ENCODE measurements around the gene NPFFR1.

NPFFR1 gene

GRCh38 chr10:70297224-70297623 lies 13.4 kb upstream of the NPFFR1 start:
- H3K4me3 ChIP-seq (ENCODE audit: low read depth, low read length): no peak overlapping the region
- TF ChIP-seq, protein P1, sequence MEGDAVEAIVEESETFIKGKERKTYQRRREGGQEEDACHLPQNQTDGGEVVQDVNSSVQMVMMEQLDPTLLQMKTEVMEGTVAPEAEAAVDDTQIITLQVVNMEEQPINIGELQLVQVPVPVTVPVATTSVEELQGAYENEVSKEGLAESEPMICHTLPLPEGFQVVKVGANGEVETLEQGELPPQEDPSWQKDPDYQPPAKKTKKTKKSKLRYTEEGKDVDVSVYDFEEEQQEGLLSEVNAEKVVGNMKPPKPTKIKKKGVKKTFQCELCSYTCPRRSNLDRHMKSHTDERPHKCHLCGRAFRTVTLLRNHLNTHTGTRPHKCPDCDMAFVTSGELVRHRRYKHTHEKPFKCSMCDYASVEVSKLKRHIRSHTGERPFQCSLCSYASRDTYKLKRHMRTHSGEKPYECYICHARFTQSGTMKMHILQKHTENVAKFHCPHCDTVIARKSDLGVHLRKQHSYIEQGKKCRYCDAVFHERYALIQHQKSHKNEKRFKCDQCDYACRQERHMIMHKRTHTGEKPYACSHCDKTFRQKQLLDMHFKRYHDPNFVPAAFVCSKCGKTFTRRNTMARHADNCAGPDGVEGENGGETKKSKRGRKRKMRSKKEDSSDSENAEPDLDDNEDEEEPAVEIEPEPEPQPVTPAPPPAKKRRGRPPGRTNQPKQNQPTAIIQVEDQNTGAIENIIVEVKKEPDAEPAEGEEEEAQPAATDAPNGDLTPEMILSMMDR (IDR thresholded peaks at IDR 0.05; ENCODE audit: low read depth, low read length): no peak

DNA sequence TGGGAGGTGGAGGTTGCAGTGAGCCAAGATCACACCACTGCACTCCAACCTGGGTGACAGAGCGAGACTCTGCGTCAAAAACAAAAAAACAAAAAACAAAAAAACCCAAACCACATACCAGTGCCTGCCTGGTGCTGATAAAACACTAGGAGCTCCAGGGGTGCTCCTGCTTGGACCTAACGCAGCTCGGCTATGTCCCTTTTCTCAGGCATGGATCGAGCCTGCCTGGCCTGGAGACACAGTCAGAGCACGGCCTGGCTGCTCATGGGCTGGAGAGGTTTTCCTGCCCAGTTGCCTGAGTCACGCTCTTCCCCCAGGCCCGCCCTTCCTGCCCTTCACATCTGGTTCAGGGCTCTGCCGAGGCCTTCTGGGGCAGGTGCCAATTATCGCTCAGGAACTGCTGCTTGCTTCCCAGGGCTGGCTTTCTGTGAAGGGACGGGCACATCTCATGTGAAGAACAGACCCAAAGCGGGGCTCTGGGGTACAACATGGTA lies 12.6 kb upstream of the NPFFR1 start:
- no peak overlapping the region for H3K4me3 ChIP-seq (ENCODE audit: low read depth, low read length)
- TF ChIP-seq, protein P1 (IDR thresholded peaks at IDR 0.05; ENCODE audit: low read depth, low read length): no peak

DNA sequence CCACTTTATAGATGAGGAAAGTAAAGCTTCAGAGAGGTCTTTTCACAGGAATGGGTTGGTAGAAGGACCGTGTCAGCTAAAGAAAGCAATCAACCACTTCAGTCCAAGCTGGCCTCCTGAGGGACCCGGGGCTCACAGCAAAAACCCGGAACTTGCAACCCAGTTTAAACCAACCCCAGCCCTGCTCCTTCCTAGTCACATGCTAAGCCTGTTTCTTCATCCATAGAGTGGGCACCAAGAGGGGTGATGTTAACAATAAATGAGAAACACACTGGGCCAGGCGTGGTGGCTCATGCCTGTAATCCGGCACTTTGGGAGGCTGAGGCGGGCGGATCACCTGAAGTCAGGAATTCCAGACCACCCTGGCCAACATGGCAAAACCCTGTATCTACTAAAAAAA lies 12.1 kb upstream of the NPFFR1 start:
- TF ChIP-seq, protein P1 (IDR thresholded peaks at IDR 0.05; ENCODE audit: low read depth, low read length): no peak
- no peak overlapping the region for H3K4me3 ChIP-seq (ENCODE audit: low read depth, low read length)

DNA sequence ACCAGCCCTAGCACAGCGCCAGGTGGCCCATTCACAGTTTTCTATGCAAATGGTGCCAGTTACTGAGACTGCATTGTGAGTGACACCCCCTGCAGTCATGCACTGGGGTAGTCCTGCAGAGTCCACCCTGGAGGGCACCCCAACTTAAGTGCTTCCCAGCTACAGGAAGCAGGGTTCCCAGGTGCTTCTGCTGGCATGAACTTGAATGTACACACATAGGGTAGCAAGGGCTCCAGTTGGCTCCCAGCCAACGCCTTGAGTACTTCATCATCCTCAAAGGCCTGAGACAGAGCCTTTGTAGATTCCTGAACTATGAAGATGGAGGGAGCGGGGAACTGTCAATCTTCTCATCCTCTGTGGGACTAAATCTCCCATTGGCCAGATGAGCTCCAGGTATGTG lies 11.5 kb upstream of the NPFFR1 start:
- TF ChIP-seq, protein P1 (IDR thresholded peaks at IDR 0.05; ENCODE audit: low read depth, low read length): no peak
- H3K4me3 ChIP-seq (ENCODE audit: low read depth, low read length): no peak overlapping the region

GRCh38 chr10:70293169-70293843 lies 9.5 kb upstream of the NPFFR1 start:
- H3K4me3 ChIP-seq (ENCODE audit: low read depth, low read length): no peak overlapping the region

GRCh38 chr10:70292004-70292403 lies 8.2 kb upstream of the NPFFR1 start:
- no peak overlapping the region for H3K4me3 ChIP-seq (ENCODE audit: low read depth, low read length)
- TF ChIP-seq, protein P1 (IDR thresholded peaks at IDR 0.05; ENCODE audit: low read depth, low read length): no peak

More at GRCh38 chr10:70293169-70293843, 9.5 kb upstream of the NPFFR1 start:
- TF ChIP-seq, protein P1 (IDR thresholded peaks at IDR 0.05; ENCODE audit: low read depth, low read length): no peak

DNA sequence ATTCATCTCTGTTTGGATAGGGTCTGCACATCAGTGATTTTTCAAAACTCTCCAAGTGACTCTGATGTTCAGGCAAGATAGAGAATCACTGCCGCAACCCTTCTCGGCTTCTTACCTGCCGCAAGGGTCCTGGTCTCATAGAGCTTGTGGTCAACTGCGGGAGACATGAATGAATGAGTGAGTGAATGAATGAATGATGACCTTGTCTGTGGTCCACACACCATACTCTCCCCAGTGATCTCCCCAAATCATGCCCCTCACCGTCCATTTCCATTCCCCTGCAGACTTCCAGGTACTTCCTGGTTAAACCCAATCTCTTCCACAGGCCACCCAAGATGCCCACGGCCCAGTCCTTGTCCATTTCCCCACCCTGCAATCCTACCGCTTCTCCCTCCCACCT lies 5.9 kb upstream of the NPFFR1 start:
- TF ChIP-seq, protein P1 (IDR thresholded peaks at IDR 0.05; ENCODE audit: low read depth, low read length): no peak
- no peak overlapping the region for H3K4me3 ChIP-seq (ENCODE audit: low read depth, low read length)
